Measurements from ENCODE around the gene GJD4. TPM values are rescaled to one million over a fixed set of nuclear protein-coding genes. Genes with fewer than 3 reads are reported as not detected.

Gene GJD4
- total RNA-seq, 1 donor from 2014 or later: not detected

DNA sequence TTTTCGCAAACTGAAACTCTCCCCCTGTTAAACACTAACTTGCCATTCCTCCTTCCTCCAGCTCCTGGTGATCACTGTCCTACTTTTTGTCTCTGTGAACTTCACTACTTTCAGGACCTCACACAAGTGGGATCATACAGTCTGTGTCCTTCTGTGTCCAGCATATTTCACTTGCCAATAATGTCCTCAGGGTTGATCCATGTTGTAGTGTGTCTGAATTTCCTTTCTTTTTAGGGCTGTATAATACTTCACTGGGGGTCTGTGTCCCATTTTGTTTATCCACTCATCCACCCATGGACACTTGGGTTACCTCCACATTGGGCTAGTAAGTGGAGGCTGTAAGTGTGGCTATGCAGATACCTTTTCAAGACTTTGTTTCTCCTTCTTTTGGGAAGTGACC, 42.7 kb upstream of the GJD4 start:
- DNase-seq: no peak
- no peaks in the 10 kb centered on the region for H3K9me3 ChIP-seq
- H3K4me1 ChIP-seq: peaks cover 18% of the 10 kb centered on the region
- TF ChIP-seq, protein P1, sequence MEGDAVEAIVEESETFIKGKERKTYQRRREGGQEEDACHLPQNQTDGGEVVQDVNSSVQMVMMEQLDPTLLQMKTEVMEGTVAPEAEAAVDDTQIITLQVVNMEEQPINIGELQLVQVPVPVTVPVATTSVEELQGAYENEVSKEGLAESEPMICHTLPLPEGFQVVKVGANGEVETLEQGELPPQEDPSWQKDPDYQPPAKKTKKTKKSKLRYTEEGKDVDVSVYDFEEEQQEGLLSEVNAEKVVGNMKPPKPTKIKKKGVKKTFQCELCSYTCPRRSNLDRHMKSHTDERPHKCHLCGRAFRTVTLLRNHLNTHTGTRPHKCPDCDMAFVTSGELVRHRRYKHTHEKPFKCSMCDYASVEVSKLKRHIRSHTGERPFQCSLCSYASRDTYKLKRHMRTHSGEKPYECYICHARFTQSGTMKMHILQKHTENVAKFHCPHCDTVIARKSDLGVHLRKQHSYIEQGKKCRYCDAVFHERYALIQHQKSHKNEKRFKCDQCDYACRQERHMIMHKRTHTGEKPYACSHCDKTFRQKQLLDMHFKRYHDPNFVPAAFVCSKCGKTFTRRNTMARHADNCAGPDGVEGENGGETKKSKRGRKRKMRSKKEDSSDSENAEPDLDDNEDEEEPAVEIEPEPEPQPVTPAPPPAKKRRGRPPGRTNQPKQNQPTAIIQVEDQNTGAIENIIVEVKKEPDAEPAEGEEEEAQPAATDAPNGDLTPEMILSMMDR (IDR thresholded peaks at IDR 0.05): no peak
- H3K27me3 ChIP-seq (ENCODE audit: low read depth): no peaks in the 10 kb centered on the region
- peaks cover 26% of the 10 kb centered on the region for H3K36me3 ChIP-seq
- no peak overlapping the region for H3K4me3 ChIP-seq
- H3K27ac ChIP-seq: no peak overlapping the region
- intact Hi-C loops (cut with DNase I): no loop called here
- no peak for ATAC-seq

DNA sequence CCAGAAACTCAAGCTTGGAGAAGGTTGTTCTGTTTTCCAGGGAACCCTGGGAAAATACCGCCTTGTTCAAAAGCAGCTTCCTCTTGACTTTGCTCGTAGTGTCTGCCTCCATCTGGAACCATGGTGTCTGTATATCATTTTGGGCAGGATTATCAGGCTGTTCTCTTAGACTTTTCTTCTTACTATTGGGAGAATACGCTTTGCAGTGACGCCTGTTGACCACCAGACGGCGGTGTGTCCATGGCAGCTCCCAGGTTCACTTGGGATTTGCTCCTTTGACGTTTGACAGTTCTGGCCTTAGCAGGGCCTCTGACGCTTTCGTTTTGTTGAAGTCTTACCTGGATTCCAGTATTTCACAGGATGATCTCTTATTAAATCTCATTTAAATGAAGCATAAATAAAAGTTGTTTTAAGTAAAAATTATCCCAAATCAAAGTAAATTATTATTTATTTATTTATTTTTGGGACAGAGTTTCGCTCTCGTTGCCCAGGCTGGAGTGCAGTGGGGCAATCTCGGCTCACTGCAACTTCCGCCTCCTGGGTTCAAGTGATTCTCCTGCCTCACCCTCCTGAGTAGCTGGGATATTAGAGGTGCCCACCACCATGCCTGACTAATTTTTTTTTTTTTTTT, 41.8 kb upstream of the GJD4 start:
- Histone ChIP-seq H3K27ac (no peak overlapping the region), H3K4me3 (no peak overlapping the region), H3K36me3 (peaks cover 35% of the 10 kb centered on the region), H3K4me1 (peaks cover 18% of the 10 kb centered on the region), H3K9me3 (no peaks in the 10 kb centered on the region), H3K27me3 (ENCODE audit: low read depth) (no peaks in the 10 kb centered on the region)
- TF ChIP-seq, protein P1 (IDR thresholded peaks at IDR 0.05): peak; percentile 98
- ATAC-seq (peak; percentile 84), DNase-seq (peak; percentile 63)
- intact Hi-C loops (cut with DNase I): no loop called here

DNA sequence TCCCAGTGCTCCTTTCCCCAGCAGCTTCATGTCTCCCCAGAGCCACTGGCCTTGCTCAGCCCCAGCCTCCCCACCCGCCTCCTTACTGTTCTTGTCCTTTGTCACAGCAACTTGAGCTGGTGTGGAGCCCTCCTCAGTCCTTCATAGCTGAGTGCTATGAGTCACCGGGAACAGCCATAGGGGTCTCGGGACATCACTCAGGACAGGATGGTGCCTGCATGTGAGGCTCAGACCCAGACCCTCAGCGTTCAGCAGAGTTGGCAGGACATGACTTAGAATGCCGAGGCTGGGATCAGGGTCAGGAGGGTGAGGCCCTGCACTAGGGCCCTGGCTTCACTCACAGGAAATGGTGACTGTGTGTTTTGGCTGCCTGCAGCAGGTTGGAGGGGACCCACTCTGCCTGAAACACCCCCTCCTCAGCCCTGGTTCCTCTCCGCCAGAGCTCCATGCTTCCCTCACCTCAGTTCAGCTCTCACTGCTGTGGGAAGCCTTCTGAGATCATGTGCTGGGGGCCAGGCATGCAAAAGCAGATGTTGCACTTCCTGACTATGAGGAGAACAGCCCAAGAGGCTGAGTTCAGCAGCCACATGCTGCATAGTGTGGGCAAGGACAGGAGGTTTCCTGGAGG, 40.7 kb upstream of the GJD4 start:
- peaks cover 40% of the 10 kb centered on the region for H3K36me3 ChIP-seq
- H3K4me1 ChIP-seq: peaks cover 18% of the 10 kb centered on the region
- H3K27ac ChIP-seq: peak overlapping the region; percentile 32
- intact Hi-C loops (cut with DNase I): no loop called here
- no peaks in the 10 kb centered on the region for H3K27me3 ChIP-seq (ENCODE audit: low read depth)
- peak; percentile 12 to 56 for ATAC-seq
- no peaks in the 10 kb centered on the region for H3K9me3 ChIP-seq
- no peak overlapping the region for H3K4me3 ChIP-seq
- TF ChIP-seq, protein P1 (IDR thresholded peaks at IDR 0.05): no peak
- DNase-seq: no peak

DNA sequence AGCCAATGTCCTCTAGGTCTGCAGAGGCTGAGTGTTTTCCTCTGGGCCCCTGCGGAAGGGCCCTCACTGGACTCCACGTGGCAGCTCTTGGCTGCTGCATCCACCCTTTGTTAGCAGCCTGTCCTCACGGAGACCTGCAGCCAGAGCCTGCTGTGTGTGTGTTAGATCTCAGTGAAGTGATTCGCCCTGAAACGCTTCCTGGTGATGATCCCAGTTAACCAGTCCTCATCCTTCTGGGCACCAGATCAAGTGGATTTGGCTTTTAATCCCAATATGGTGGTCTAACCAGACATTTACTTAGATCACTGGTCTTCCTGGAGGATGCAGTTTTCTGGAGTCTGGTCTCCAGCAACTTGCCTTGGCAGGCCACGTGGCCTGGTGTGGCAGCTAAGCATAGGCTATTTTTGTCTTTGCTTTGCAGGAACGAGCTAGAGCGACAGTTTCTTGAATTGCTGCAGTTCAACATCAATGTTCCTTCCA, 39.5 kb upstream of the GJD4 start:
- no peaks in the 10 kb centered on the region for H3K9me3 ChIP-seq
- no peak overlapping the region for H3K27ac ChIP-seq
- no peaks in the 10 kb centered on the region for H3K27me3 ChIP-seq (ENCODE audit: low read depth)
- ATAC-seq (no peak), DNase-seq (no peak)
- TF ChIP-seq, protein P1 (IDR thresholded peaks at IDR 0.05): no peak
- H3K4me1 ChIP-seq: peaks cover 18% of the 10 kb centered on the region
- intact Hi-C loops (cut with DNase I): no loop called here
- H3K36me3 ChIP-seq: peaks cover 50% of the 10 kb centered on the region
- no peak overlapping the region for H3K4me3 ChIP-seq

DNA sequence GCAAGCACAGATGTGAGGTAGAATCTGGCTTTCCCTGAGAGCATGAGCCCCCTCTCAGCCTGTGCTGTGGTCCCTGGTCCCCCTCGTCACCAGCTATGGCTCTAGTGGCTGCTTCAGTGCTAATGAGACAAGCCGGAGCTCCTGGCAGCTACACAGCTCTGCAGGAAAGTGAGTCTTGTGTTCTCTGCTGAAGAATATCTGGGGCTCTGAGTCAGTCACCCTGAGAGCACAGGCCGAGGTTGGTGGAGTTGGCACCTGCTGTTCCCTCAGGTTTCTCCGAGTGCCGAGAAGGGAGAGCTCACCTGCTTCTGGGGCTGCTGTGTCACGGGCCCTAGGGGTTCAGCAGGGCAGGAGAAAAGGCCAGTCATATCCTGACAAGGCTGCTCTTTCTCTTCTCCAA, 37.2 kb upstream of the GJD4 start:
- TF ChIP-seq, protein P1 (IDR thresholded peaks at IDR 0.05): no peak
- H3K9me3 ChIP-seq: no peaks in the 10 kb centered on the region
- intact Hi-C loops (cut with DNase I): no loop called here
- no peak overlapping the region for H3K4me3 ChIP-seq
- no peaks in the 10 kb centered on the region for H3K27me3 ChIP-seq (ENCODE audit: low read depth)
- ATAC-seq (no peak), DNase-seq (no peak)
- peaks cover 57% of the 10 kb centered on the region for H3K36me3 ChIP-seq
- no peak overlapping the region for H3K27ac ChIP-seq
- peaks cover 18% of the 10 kb centered on the region for H3K4me1 ChIP-seq

All from lower lobe of right lung (tissue), 2 donors.